Measurements from ENCODE around the gene MYO18B. TPM values are rescaled to one million over a fixed set of nuclear protein-coding genes. Genes with fewer than 3 reads are reported as not detected.

Gene MYO18B
- total and polyA plus RNA-seq, 2 of the 4 experiments (the other 2 are of a cell fraction), result under 0.01 TPM; not detected in 1

- Histone ChIP-seq H4K5ac (ENCODE audit: low read depth, low read length) (no peak overlapping the region), H3K56ac (ENCODE audit: extremely low read depth, insufficient read depth, low read length) (no peak overlapping the region), H3K23ac (ENCODE audit: low read depth, low read length) (no peak overlapping the region), H3K4ac (ENCODE audit: low read depth, low read length) (no peak overlapping the region), H2AFZ (replicated peaks; ENCODE audit: low read length, poor library complexity) (no peak overlapping the region), H2AK9ac (replicated peaks; ENCODE audit: low read depth, low read length, poor library complexity) (no peak overlapping the region), H4K20me1 (ENCODE audit: insufficient read depth, low read length) (no peaks in the 10 kb centered on the region), H4K8ac (ENCODE audit: low read depth in 2 of 2, low read length in 2 of 2) (no peak overlapping the region), H3K14ac (replicated peaks; ENCODE audit: low read depth, low read length) (no peak overlapping the region), H3K79me1 (ENCODE audit: low read depth in 1 of 2, low read length in 2 of 2) (no peaks in the 10 kb centered on the region), H3K9me3 (ENCODE audit: control insufficient read depth, insufficient read depth, low read length) (no peaks in the 10 kb centered on the region), H3K9ac (ENCODE audit: low read depth, low read length) (no peak overlapping the region), H2BK5ac (ENCODE audit: low read depth, low read length, poor library complexity, severe bottlenecking) (no peak overlapping the region), H2BK15ac (ENCODE audit: low read depth, low read length) (no peak overlapping the region), H2AK5ac (ENCODE audit: low read depth, low read length) (no peak overlapping the region), H2BK20ac (ENCODE audit: low read depth, low read length) (no peak overlapping the region), H3K4me1 (ENCODE audit: control insufficient read depth, insufficient read depth, low read length) (no peaks in the 10 kb centered on the region), H3K4me2 (ENCODE audit: low read depth, low read length) (no peak overlapping the region), H3K27me3 (ENCODE audit: control insufficient read depth, insufficient read depth, low read length) (no peaks in the 10 kb centered on the region), H3K27ac (ENCODE audit: insufficient read depth, low read length) (no peak overlapping the region), H4K91ac (ENCODE audit: insufficient read depth, low read depth, low read length) (no peak overlapping the region), H3K4me3 (ENCODE audit: insufficient read depth, low read depth, low read length) (no peak overlapping the region), H2BK120ac (ENCODE audit: low read depth, low read length) (no peak overlapping the region), H3K18ac (ENCODE audit: low read depth, low read length) (no peak overlapping the region), H3K36me3 (ENCODE audit: control insufficient read depth, insufficient read depth, low read length) (no peaks in the 10 kb centered on the region), H3K9me1 (ENCODE audit: insufficient read depth, low read length) (no peaks in the 10 kb centered on the region)
- BruUV-seq (replicated peaks), result no TSS peak
- WGBS, 2 experiments (ENCODE audit: extremely low coverage in 2 of 2, insufficient read length in 1 of 2), result no CpG with 5 or more reads among the region's 5 CpGs
- no peak for ATAC-seq (ENCODE audit: low read depth)
- ChIA-PET CTCF (no interaction called here), POLR2A (ENCODE audit: unreplicated experiment) (no interaction called here)
- intact Hi-C loops (cut with micrococcal nuclease) (no loop called here), in situ Hi-C loops (cut with MboI; ENCODE audit: low sequenced_read_pairs) (no loop called here), dilution Hi-C loops (cut with HindIII; ENCODE audit: low sequenced_read_pairs, unreplicated experiment) (no loop called here)
- no peak for DNase-seq
- no peak for TF ChIP-seq CTCF (conservative IDR thresholded peaks at IDR 0.05; ENCODE audit: low read depth, low read length)
- TF ChIP-seq RAD21 (IDR thresholded peaks at IDR 0.05; ENCODE audit: low read length), result no peak
- no peak for TF ChIP-seq USF2 (IDR thresholded peaks at IDR 0.05; ENCODE audit: low read depth, low read length)
- no peak for TF ChIP-seq NFE2L2 (IDR thresholded peaks at IDR 0.05; ENCODE audit: low read depth, low read length)
- no peak for TF ChIP-seq BHLHE40 (IDR thresholded peaks at IDR 0.05; ENCODE audit: low read depth, low read length)
- no peak for TF ChIP-seq MXI1 (IDR thresholded peaks at IDR 0.05; ENCODE audit: borderline replicate concordance, low read depth, low read length)
- TF ChIP-seq ELK1 (IDR thresholded peaks at IDR 0.05; ENCODE audit: borderline replicate concordance, low read depth, low read length), result no peak
These were observed 46.8 kb upstream of the MYO18B start for GRCh38 chr22:25695146-25695545.
